IPS-15b (cell line): ENCODE data around the gene ATIC.

ENCODE experiments used
- H3K27me3 ChIP-seq: one replicate; pipeline ENCODE4 v1.6.1; 2013; ENCODE audit warnings: low read length; ENCODE audit not compliant: control insufficient read depth, insufficient read depth
- H3K36me3 ChIP-seq: one replicate; pipeline ENCODE4 v1.6.1; 2013; ENCODE audit warnings: low read length; ENCODE audit not compliant: control insufficient read depth, insufficient read depth
- H3K4me1 ChIP-seq: one replicate; pipeline ENCODE4 v1.6.1; 2013; ENCODE audit warnings: mild to moderate bottlenecking, low read length; ENCODE audit not compliant: control insufficient read depth, insufficient read depth
- H3K4me3 ChIP-seq: one replicate; pipeline ENCODE4 v1.5.1; 2013; ENCODE audit warnings: low read depth, low read length
- H3K9ac ChIP-seq: one replicate; pipeline ENCODE4 v1.6.1; 2013; ENCODE audit warnings: low read depth, mild to moderate bottlenecking, low read length
- H3K9me3 ChIP-seq: one replicate; pipeline ENCODE4 v1.6.1; 2013; ENCODE audit warnings: mild to moderate bottlenecking, low read length; ENCODE audit not compliant: control insufficient read depth, insufficient read depth

The ATIC gene

GRCh38 chr2:215383652-215384279 is 71.9 kb downstream of the ATIC start:
- Histone ChIP-seq H3K4me3 (no peak overlapping the region), H3K9ac (no peak overlapping the region), H3K27me3 (no peaks in the 10 kb centered on the region), H3K9me3 (no peaks in the 10 kb centered on the region), H3K36me3 (no peaks in the 10 kb centered on the region), H3K4me1 (peaks cover 8% of the 10 kb centered on the region)

GRCh38 chr2:215384710-215385109 is 72.9 kb downstream of the ATIC start:
- no peaks in the 10 kb centered on the region for H3K27me3 ChIP-seq
- peaks cover 8% of the 10 kb centered on the region for H3K4me1 ChIP-seq
- H3K9ac ChIP-seq, result no peak overlapping the region
- no peaks in the 10 kb centered on the region for H3K36me3 ChIP-seq
- no peaks in the 10 kb centered on the region for H3K9me3 ChIP-seq
- no peak overlapping the region for H3K4me3 ChIP-seq

GRCh38 chr2:215386566-215386965 is 74.7 kb downstream of the ATIC start:
- Histone ChIP-seq H3K9me3 (no peaks in the 10 kb centered on the region), H3K36me3 (peaks cover 6% of the 10 kb centered on the region), H3K4me1 (peaks cover 8% of the 10 kb centered on the region), H3K4me3 (no peak overlapping the region), H3K27me3 (no peaks in the 10 kb centered on the region), H3K9ac (no peak overlapping the region)

GRCh38 chr2:215388002-215388728 is 76.3 kb downstream of the ATIC start:
- H3K4me1 ChIP-seq, result peaks cover 8% of the 10 kb centered on the region
- H3K9me3 ChIP-seq, result no peaks in the 10 kb centered on the region
- no peak overlapping the region for H3K9ac ChIP-seq
- no peaks in the 10 kb centered on the region for H3K27me3 ChIP-seq
- peaks cover 6% of the 10 kb centered on the region for H3K36me3 ChIP-seq
- no peak overlapping the region for H3K4me3 ChIP-seq

- Histone ChIP-seq H3K36me3 (peaks cover 6% of the 10 kb centered on the region), H3K27me3 (no peaks in the 10 kb centered on the region), H3K9ac (no peak overlapping the region), H3K4me3 (no peak overlapping the region), H3K9me3 (no peaks in the 10 kb centered on the region), H3K4me1 (peaks cover 8% of the 10 kb centered on the region)
These were observed 78.7 kb downstream of the ATIC start for GRCh38 chr2:215390550-215390913.

GRCh38 chr2:215391531-215391930 is 79.7 kb downstream of the ATIC start:
- Histone ChIP-seq H3K4me3 (no peak overlapping the region), H3K9me3 (no peaks in the 10 kb centered on the region), H3K4me1 (peaks cover 8% of the 10 kb centered on the region), H3K27me3 (no peaks in the 10 kb centered on the region), H3K9ac (no peak overlapping the region), H3K36me3 (peaks cover 6% of the 10 kb centered on the region)

- Histone ChIP-seq H3K4me3 (no peak overlapping the region), H3K36me3 (peaks cover 6% of the 10 kb centered on the region), H3K27me3 (no peaks in the 10 kb centered on the region), H3K9ac (no peak overlapping the region), H3K4me1 (peaks cover 8% of the 10 kb centered on the region), H3K9me3 (no peaks in the 10 kb centered on the region)
These were observed 80.3 kb downstream of the ATIC start for GRCh38 chr2:215392164-215392563.

- peaks cover 10% of the 10 kb centered on the region for H3K4me1 ChIP-seq
- H3K9ac ChIP-seq, result no peak overlapping the region
- no peaks in the 10 kb centered on the region for H3K9me3 ChIP-seq
- H3K4me3 ChIP-seq, result no peak overlapping the region
- H3K27me3 ChIP-seq, result no peaks in the 10 kb centered on the region
- peaks cover 6% of the 10 kb centered on the region for H3K36me3 ChIP-seq
These were observed 80.9 kb downstream of the ATIC start for GRCh38 chr2:215392687-215393270.

GRCh38 chr2:215394102-215394805 is 82.4 kb downstream of the ATIC start:
- H3K9ac ChIP-seq, result no peak overlapping the region
- H3K27me3 ChIP-seq, result no peaks in the 10 kb centered on the region
- H3K9me3 ChIP-seq, result no peaks in the 10 kb centered on the region
- H3K4me1 ChIP-seq, result peaks cover 7% of the 10 kb centered on the region
- peaks cover 6% of the 10 kb centered on the region for H3K36me3 ChIP-seq
- H3K4me3 ChIP-seq, result no peak overlapping the region

GRCh38 chr2:215395687-215396460 is 84.0 kb downstream of the ATIC start:
- Histone ChIP-seq H3K9me3 (no peaks in the 10 kb centered on the region), H3K36me3 (no peaks in the 10 kb centered on the region), H3K4me1 (peaks cover 7% of the 10 kb centered on the region), H3K9ac (no peak overlapping the region), H3K27me3 (no peaks in the 10 kb centered on the region), H3K4me3 (no peak overlapping the region)

- H3K4me1 ChIP-seq, result peaks cover 7% of the 10 kb centered on the region
- no peak overlapping the region for H3K4me3 ChIP-seq
- H3K9me3 ChIP-seq, result no peaks in the 10 kb centered on the region
- no peaks in the 10 kb centered on the region for H3K27me3 ChIP-seq
- H3K9ac ChIP-seq, result no peak overlapping the region
- no peaks in the 10 kb centered on the region for H3K36me3 ChIP-seq
These were observed 84.9 kb downstream of the ATIC start for GRCh38 chr2:215396595-215397313.
